IMR-90 (cell line): ENCODE measurements around the gene BRCA1.

Experiments used
- CTCF ChIP-seq: conservative IDR thresholded peaks from 2 replicates; pipeline ENCODE4 v1.5.1; 2012; ENCODE audit warnings: mild to moderate bottlenecking, low read depth, low read length, improper control_type of control experiment
- FOS ChIP-seq: fragments of 150-350 bp; IDR thresholded peaks from 2 replicates; pipeline ENCODE4 v1.6.1; 2016; ENCODE audit warnings: low read depth, low read length
- MAFK ChIP-seq: IDR thresholded peaks from 2 replicates; pipeline ENCODE4 v1.6.1; 2012; ENCODE audit warnings: low read depth, low read length, improper control_type of control experiment
- MAZ ChIP-seq: IDR thresholded peaks from 2 replicates; pipeline ENCODE4 v1.6.1; 2012; ENCODE audit warnings: low read depth, mild to moderate bottlenecking, low read length, improper control_type of control experiment, moderate library complexity, borderline replicate concordance
- MXI1 ChIP-seq: IDR thresholded peaks from 2 replicates; pipeline ENCODE4 v1.6.1; 2012; ENCODE audit warnings: low read depth, mild to moderate bottlenecking, low read length, moderate library complexity, borderline replicate concordance
- POLR2A ChIP-seq: IDR thresholded peaks from 2 replicates; pipeline ENCODE4 v1.6.1; 2012; ENCODE audit warnings: mild to moderate bottlenecking, low read depth, low read length
- RAD21 ChIP-seq: IDR thresholded peaks from 2 replicates; pipeline ENCODE4 v1.6.1; 2012; ENCODE audit warnings: low read length, improper control_type of control experiment
- RCOR1 ChIP-seq: IDR thresholded peaks from 2 replicates; pipeline ENCODE4 v1.6.1; 2012; ENCODE audit warnings: mild to moderate bottlenecking, low read length, improper control_type of control experiment; ENCODE audit not compliant: insufficient replicate concordance

GRCh38 chr17:43104665-43105064, 20.5 kb downstream of the BRCA1 start:
- TF ChIP-seq POLR2A (no peak), CTCF (no peak), MXI1 (no peak), RCOR1 (no peak), MAZ (no peak), RAD21 (no peak), MAFK (no peak), FOS (no peak)
